Measurements from ENCODE around the gene NRAS.
A peak's percentile ranks its signal among the peaks of the same experiment; 100 is the strongest.

The NRAS gene

DNA sequence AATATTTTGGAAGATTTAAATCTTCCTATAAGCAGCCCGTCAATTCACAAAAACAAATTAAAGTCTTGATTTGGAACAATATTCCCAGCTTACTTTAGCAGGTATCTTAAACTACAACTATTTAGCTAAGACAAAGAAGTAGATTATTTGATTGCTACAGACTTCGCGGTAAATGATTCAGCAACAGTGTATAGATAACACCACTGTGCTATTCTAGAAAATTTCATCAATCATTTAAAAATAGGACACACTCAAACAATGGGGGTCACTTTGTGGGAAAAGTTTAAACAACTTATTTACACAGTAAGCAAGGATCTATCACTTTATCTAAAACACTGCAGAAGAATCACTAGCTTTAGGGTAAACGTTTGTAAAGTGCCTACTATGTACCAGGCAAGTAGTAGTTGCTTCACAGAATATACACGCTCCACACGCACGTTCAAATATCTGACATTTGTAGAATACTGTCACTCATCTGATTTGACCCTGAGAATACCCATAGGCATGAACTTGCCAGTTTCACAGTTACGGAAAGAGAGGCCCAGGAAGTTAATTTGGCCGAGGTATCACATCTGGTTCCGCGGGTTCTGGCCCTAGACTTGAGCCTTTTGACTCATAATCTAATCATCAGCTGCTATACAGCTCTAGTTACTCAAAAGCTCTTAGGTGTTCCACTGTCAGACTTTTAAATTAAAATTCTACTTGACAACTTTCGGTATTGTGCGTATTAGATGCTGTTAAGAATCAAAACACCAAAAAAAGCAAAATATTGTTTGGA is 47.6 kb downstream of the NRAS start:
- Histone ChIP-seq H3K9me3 (no peaks in the 10 kb centered on the region), H3K27ac (peak overlapping the region; percentile 49), H3K36me3 (no peaks in the 10 kb centered on the region), H3K4me3 (ENCODE audit: low read depth in 1 of 2, low read length in 1 of 2) (peak overlapping the region; percentile 63 to 75), H3K27me3 (peaks cover 63% of the 10 kb centered on the region), H3K4me1 (ENCODE audit: control insufficient read depth in 1 of 2, insufficient read depth in 1 of 2, low read depth in 1 of 2, low read length in 1 of 2) (peaks cover 11 to 27% of the 10 kb centered on the region in 2 experiments)
- TF ChIP-seq, protein P1, sequence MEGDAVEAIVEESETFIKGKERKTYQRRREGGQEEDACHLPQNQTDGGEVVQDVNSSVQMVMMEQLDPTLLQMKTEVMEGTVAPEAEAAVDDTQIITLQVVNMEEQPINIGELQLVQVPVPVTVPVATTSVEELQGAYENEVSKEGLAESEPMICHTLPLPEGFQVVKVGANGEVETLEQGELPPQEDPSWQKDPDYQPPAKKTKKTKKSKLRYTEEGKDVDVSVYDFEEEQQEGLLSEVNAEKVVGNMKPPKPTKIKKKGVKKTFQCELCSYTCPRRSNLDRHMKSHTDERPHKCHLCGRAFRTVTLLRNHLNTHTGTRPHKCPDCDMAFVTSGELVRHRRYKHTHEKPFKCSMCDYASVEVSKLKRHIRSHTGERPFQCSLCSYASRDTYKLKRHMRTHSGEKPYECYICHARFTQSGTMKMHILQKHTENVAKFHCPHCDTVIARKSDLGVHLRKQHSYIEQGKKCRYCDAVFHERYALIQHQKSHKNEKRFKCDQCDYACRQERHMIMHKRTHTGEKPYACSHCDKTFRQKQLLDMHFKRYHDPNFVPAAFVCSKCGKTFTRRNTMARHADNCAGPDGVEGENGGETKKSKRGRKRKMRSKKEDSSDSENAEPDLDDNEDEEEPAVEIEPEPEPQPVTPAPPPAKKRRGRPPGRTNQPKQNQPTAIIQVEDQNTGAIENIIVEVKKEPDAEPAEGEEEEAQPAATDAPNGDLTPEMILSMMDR (IDR thresholded peaks at IDR 0.05): no peak

DNA sequence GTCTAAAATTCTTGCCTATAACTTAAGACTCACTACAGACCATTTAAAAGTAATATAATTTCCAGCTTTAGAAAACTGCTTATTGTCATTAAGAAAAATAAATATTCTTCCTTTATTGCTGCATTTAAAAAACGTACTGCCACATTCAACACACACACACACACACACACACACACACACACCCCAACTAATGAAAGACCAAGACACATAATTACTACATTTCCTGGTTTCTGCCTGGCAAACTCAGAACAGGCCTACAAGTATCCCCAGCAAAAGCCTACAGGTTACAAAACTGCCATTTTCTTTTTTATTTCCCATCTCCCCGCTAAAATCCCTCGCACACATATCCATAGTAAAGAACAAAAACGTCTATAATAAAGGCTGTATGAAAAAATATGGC is 48.2 kb downstream of the NRAS start:
- Histone ChIP-seq H3K27me3 (peaks cover 57% of the 10 kb centered on the region), H3K4me3 (ENCODE audit: low read depth in 1 of 2, low read length in 1 of 2) (no peak overlapping the region), H3K27ac (no peak overlapping the region), H3K4me1 (ENCODE audit: control insufficient read depth in 1 of 2, insufficient read depth in 1 of 2, low read depth in 1 of 2, low read length in 1 of 2) (peaks cover 11 to 27% of the 10 kb centered on the region in 2 experiments), H3K36me3 (no peaks in the 10 kb centered on the region), H3K9me3 (no peaks in the 10 kb centered on the region)
- TF ChIP-seq, protein P1 (IDR thresholded peaks at IDR 0.05): no peak

DNA sequence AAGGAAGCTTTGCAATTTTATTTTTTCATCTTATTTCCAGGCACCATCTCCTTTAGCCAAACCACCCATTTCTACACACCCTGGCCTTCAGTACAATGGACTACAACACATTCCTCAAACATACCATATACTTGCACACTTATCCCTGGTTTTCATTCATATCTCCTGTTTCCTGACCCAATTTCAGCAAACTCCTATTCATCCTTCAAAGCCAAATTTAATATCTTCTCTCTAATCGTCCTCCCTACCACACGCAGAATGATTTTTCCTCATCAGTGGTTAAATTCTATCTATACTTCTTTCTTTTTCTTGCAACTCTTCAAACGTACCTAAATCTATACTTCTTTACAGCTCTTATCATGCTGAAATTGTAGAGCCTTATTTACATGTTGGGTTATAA is 49.6 kb downstream of the NRAS start:
- Histone ChIP-seq H3K36me3 (no peaks in the 10 kb centered on the region), H3K4me3 (ENCODE audit: low read depth in 1 of 2, low read length in 1 of 2) (no peak overlapping the region), H3K27me3 (peaks cover 45% of the 10 kb centered on the region), H3K9me3 (no peaks in the 10 kb centered on the region), H3K27ac (no peak overlapping the region), H3K4me1 (ENCODE audit: control insufficient read depth in 1 of 2, insufficient read depth in 1 of 2, low read depth in 1 of 2, low read length in 1 of 2) (peaks cover 11 to 27% of the 10 kb centered on the region in 2 experiments)
- TF ChIP-seq, protein P1 (IDR thresholded peaks at IDR 0.05): no peak

DNA sequence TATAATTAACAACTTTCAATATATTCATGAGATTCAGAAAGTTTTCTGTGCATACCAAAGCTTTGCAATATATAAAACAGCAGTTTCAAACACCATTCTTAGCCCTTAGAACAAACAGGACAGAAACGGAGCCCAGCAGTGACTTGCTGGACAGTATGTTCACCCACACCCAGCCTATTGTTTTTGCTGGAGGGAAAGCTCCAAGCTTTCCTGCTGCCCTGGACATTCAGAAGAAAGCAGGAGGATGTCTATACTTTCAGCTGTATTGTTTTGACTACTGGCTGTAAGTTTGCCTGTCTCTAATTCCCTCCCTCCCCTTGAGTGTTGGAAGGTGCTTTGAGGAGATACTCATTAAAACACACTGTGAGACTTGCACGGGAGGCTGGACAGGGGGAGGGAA is 56.3 kb downstream of the NRAS start:
- H3K36me3 ChIP-seq: no peaks in the 10 kb centered on the region
- TF ChIP-seq, protein P1 (IDR thresholded peaks at IDR 0.05): no peak
- H3K27me3 ChIP-seq: peaks cover 39% of the 10 kb centered on the region
- H3K27ac ChIP-seq: no peak overlapping the region
- H3K4me3 ChIP-seq (ENCODE audit: low read depth in 1 of 2, low read length in 1 of 2): no peak overlapping the region
- no peaks in the 10 kb centered on the region for H3K9me3 ChIP-seq
- H3K4me1 ChIP-seq (ENCODE audit: control insufficient read depth in 1 of 2, insufficient read depth in 1 of 2, low read depth in 1 of 2, low read length in 1 of 2): no peaks in the 10 kb centered on the region

Data from neutrophil (primary cell).